K562 (cell line): Measurements from ENCODE around the gene ANKRD27. TPM values are rescaled to one million over a fixed set of nuclear protein-coding genes. Genes with fewer than 3 reads are reported as not detected.

ENCODE experiments used
- CCNT2 ChIP-seq: IDR thresholded peaks from 2 replicates; pipeline ENCODE4 v1.6.1; 2011; ENCODE audit warnings: borderline replicate concordance, low read depth, mild to moderate bottlenecking, moderate library complexity, mixed read lengths, low read length; ENCODE audit not compliant: insufficient read length; ENCODE audit errors: extremely low read depth
- CEBPZ ChIP-seq: fragments of 150-350 bp; IDR thresholded peaks from 2 replicates; pipeline ENCODE4 v1.6.1; 2014; ENCODE audit warnings: low read depth, mild to moderate bottlenecking, low read length, borderline replicate concordance
- ETS2 ChIP-seq: IDR thresholded peaks from 2 replicates; pipeline ENCODE4 v1.6.1; 2016; ENCODE audit warnings: borderline replicate concordance, missing genetic modification characterization, mild to moderate bottlenecking, moderate library complexity, missing compliant biosample characterization; ENCODE audit not compliant: poor library complexity, severe bottlenecking
- EZH2 ChIP-seq: IDR thresholded peaks from 2 replicates; pipeline ENCODE4 v1.6.1; 2012; ENCODE audit warnings: low read depth, mild to moderate bottlenecking, inconsistent platforms, low read length, borderline replicate concordance
- GTF2F1 ChIP-seq: IDR thresholded peaks from 2 replicates; pipeline ENCODE4 v1.6.1; 2011; ENCODE audit warnings: low read depth, low read length, improper control_type of control experiment
- JUN ChIP-seq, 2 experiments: sonication (generic) in 1 of 2; formaldehyde crosslinking in 1 of 2; IDR thresholded peaks; 2 replicates each; pipeline versions ENCODE4 v1.6.1 to v1.8.0; 2012 to 2022; ENCODE audit warnings: borderline replicate concordance in 2 of 2, mild to moderate bottlenecking in 2 of 2, improper control_type of control experiment in 1 of 2, low read depth in 1 of 2, low read length in 1 of 2, missing genetic modification reagents in 1 of 2
- KDM2B ChIP-seq: fragments of 250-450 bp; sonication (Bioruptor Pico); IDR thresholded peaks from 2 replicates; pipeline ENCODE4 v1.8.0; 2021; ENCODE audit warnings: mild to moderate bottlenecking, moderate library complexity
- KLF16 ChIP-seq: IDR thresholded peaks from 2 replicates; pipeline ENCODE4 v1.6.1; 2016; ENCODE audit warnings: antibody characterized with exemption
- MAFK ChIP-seq: IDR thresholded peaks from 2 replicates; pipeline ENCODE4 v1.6.1; 2011; ENCODE audit warnings: low read length, improper control_type of control experiment
- MTA1 ChIP-seq: fragments of 450-650 bp; IDR thresholded peaks from 2 replicates; pipeline ENCODE4 v1.6.1; 2017; ENCODE audit warnings: borderline replicate concordance
- NELFE ChIP-seq: IDR thresholded peaks from 2 replicates; pipeline ENCODE4 v1.6.1; 2011; ENCODE audit warnings: mild to moderate bottlenecking; ENCODE audit not compliant: insufficient read depth, insufficient read length
- NFRKB ChIP-seq: fragments of 450-650 bp; IDR thresholded peaks from 2 replicates; pipeline ENCODE4 v1.6.1; 2016; ENCODE audit warnings: low read depth
- NFXL1 ChIP-seq: fragments of 450-650 bp; formaldehyde crosslinking; IDR thresholded peaks from 2 replicates; pipeline ENCODE4 v1.4.0; 2021; ENCODE audit warnings: mild to moderate bottlenecking
- NKRF ChIP-seq: fragments of 450-650 bp; IDR thresholded peaks from 2 replicates; pipeline ENCODE4 v1.6.1; 2016; ENCODE audit warnings: borderline replicate concordance
- NR2F6 ChIP-seq: fragments of 450-650 bp; formaldehyde crosslinking; IDR thresholded peaks from 2 replicates; pipeline ENCODE4 v1.4.0; 2020; ENCODE audit warnings: mild to moderate bottlenecking
- PHTF2 ChIP-seq: fragments of 250-450 bp; sonication (Bioruptor Pico); IDR thresholded peaks from 2 replicates; pipeline ENCODE4 v1.5.0; 2021; ENCODE audit warnings: mild to moderate bottlenecking
- TEAD2 ChIP-seq: fragments of 450-650 bp; IDR thresholded peaks from 2 replicates; pipeline ENCODE4 v1.6.1; 2016; ENCODE audit warnings: missing genetic modification characterization, control low read depth, missing compliant biosample characterization
- VEZF1 ChIP-seq: fragments of 200-800 bp; sonication (Bioruptor generic); IDR thresholded peaks from 2 replicates; pipeline ENCODE4 v1.6.1; 2017; ENCODE audit warnings: missing genetic modification characterization, missing compliant biosample characterization
- ZNF212 ChIP-seq: fragments of 450-650 bp; formaldehyde crosslinking; IDR thresholded peaks from 2 replicates; pipeline ENCODE4 v1.4.0; 2020; ENCODE audit warnings: mild to moderate bottlenecking
- ZNF707 ChIP-seq: fragments of 250-450 bp; sonication (Bioruptor Pico); conservative IDR thresholded peaks from 2 replicates; pipeline ENCODE4 v1.8.0; 2022; ENCODE audit warnings: inconsistent platforms, mild to moderate bottlenecking, moderate library complexity
- polyA plus RNA-seq, 8 experiments: library from polyadenylated mRNA; depleted of rRNA in 4 of 8; stranded (reverse) in 5 of 8; unstranded in 3 of 8; fragments of >200 nt; fragmentation: Nextera tagmentation in 2 of 8; fragmentation: Illumina TruSeq in 1 of 8; extraction: Ambion mirVana in 2 of 8; extraction: Trizol in 1 of 8; gene quantifications; 2 replicates each; pipeline versions ENCODE4 v1.2.1 to v1.2.3, GENCODE V29; 2011 to 2014; ENCODE audit warnings: inconsistent platforms in 1 of 8, missing spikeins in 1 of 8
- total RNA-seq, 7 experiments: library from RNA; depleted of rRNA in 6 of 7; stranded (reverse); fragments of >200 nt in 6 of 7; fragmentation: Illumina TruSeq in 2 of 7; extraction: Trizol in 2 of 7; gene quantifications; 2 replicates each; pipeline versions ENCODE4 v1.2.1 to v1.2.3, GENCODE V29; 2011 to 2021; ENCODE audit warnings: low replicate concordance in 1 of 7

Gene ANKRD27
- total and polyA plus RNA-seq, 9 of the 15 experiments (the other 6 are each of a cell fraction or from before 2014, with no cell fraction given), result 5.3 to 71.3 (median 54.2) TPM

- TF ChIP-seq CEBPZ, result peak; percentile 68; the same call in 1 of the 2 replicates
- no peak for TF ChIP-seq ZNF212 (CRISPR knock-in tag)
- TF ChIP-seq VEZF1, result peak; percentile 85
- TF ChIP-seq TEAD2, result no peak
- TF ChIP-seq PHTF2, result no peak
- 0 out of 2 replicates have a peak, but pooled peaks have one; percentile 3 for TF ChIP-seq JUN (IDR thresholded peaks at IDR 0.05; ENCODE audit: borderline replicate concordance, low read depth, low read length)
- 0 out of 2 replicates have a peak, but pooled peaks have one; percentile 4 for TF ChIP-seq JUN (CRISPR knock-in tag; IDR thresholded peaks at IDR 0.05; ENCODE audit: borderline replicate concordance)
- TF ChIP-seq NKRF, result no peak
- TF ChIP-seq KLF16, result no peak
- no peak for TF ChIP-seq NFRKB
- TF ChIP-seq NELFE, result no peak
- peak; percentile 58 for TF ChIP-seq CCNT2
- TF ChIP-seq EZH2, result no peak
- TF ChIP-seq MTA1, result no peak; the same call in 1 of the 2 replicates
- TF ChIP-seq ZNF707 (CRISPR knock-in tag), result no peak
- TF ChIP-seq GTF2F1, result no peak
- TF ChIP-seq ETS2 (tag), result no peak
- TF ChIP-seq KDM2B (CRISPR knock-in tag), result peak; percentile 20; the same call in 1 of the 2 replicates
- no peak for TF ChIP-seq NFXL1 (CRISPR knock-in tag)
- no peak for TF ChIP-seq MAFK
- no peak for TF ChIP-seq NR2F6 (CRISPR knock-in tag)
Observed at GRCh38 chr19:32674931-32675719, at the start of gene ANKRD27 (continued).
